Activated naive CD4-positive, alpha-beta T cell treated with Interleukin-2 at 50 U/mL for 16 hours (primary cell): ENCODE measurements around the gene NCS1.
"Not testable (repeated sequence)": the region's sequence is repeated elsewhere in the genome, so short reads cannot be mapped to it uniquely, and the experiment has no call there.

ENCODE experiments used
- DNase-seq: peaks from one replicate; pipeline ENCODE4 v3.0.0-alpha.2; 2020

Gene NCS1

GRCh38 chr9:130265431-130266235, 93.4 kb downstream of the NCS1 start, which contains the start of gene HMCN2:
Gene HMCN2 (plus strand): TSS chr9:130265760. CDS start chr9:130265879, 119 bp downstream.
- no peak for DNase-seq

- no peak for DNase-seq
Measured at GRCh38 chr9:130266236-130267098, 94.3 kb downstream of the NCS1 start.

- no peak for DNase-seq
Measured at GRCh38 chr9:130267930-130268329, 95.7 kb downstream of the NCS1 start.

GRCh38 chr9:130268521-130269211, 96.5 kb downstream of the NCS1 start:
- no peak for DNase-seq

- DNase-seq: no peak
Measured at GRCh38 chr9:130271473-130271872, 99.3 kb downstream of the NCS1 start.

- DNase-seq: no peak
Measured at GRCh38 chr9:130275156-130275555, 103.0 kb downstream of the NCS1 start.

GRCh38 chr9:130276121-130276520, 103.9 kb downstream of the NCS1 start:
- no peak for DNase-seq

GRCh38 chr9:130276955-130277354, 104.8 kb downstream of the NCS1 start:
- DNase-seq: no peak

GRCh38 chr9:130277525-130277924, 105.3 kb downstream of the NCS1 start:
- DNase-seq: not testable (repeated sequence)

GRCh38 chr9:130283539-130284248, 111.5 kb downstream of the NCS1 start:
- no peak for DNase-seq

GRCh38 chr9:130284249-130284625, 112.0 kb downstream of the NCS1 start:
- DNase-seq: no peak

- DNase-seq: no peak
Measured at GRCh38 chr9:130284690-130285089, 112.5 kb downstream of the NCS1 start.

- DNase-seq: no peak
Measured at GRCh38 chr9:130285271-130285670, 113.1 kb downstream of the NCS1 start.

- DNase-seq: no peak
Measured at GRCh38 chr9:130286072-130286770, 114.0 kb downstream of the NCS1 start.
